ENCODE measurements around the gene KCNQ2.
"Not testable (repeated sequence)": the region's sequence is repeated elsewhere in the genome, so short reads cannot be mapped to it uniquely, and the experiment has no call there.

KCNQ2 gene

GRCh38 chr20:63518351-63518861 lies 46.0 kb upstream of the KCNQ2 start:
- H3K79me2 ChIP-seq (ENCODE audit: insufficient read depth, low read length), result no peaks in the 10 kb centered on the region
- H3K27me3 ChIP-seq (ENCODE audit: low read length), result no peaks in the 10 kb centered on the region
- no peak overlapping the region for H3K4me3 ChIP-seq (ENCODE audit: insufficient read depth, low read length, poor library complexity, severe bottlenecking)
- no peaks in the 10 kb centered on the region for H3K9me2 ChIP-seq (replicated peaks; ENCODE audit: insufficient read depth, low read length)
- H3K36me3 ChIP-seq (ENCODE audit: low read length), result peaks cover 3% of the 10 kb centered on the region; the same call in 1 of the 2 replicates
- no peaks in the 10 kb centered on the region for H3F3A ChIP-seq (ENCODE audit: insufficient read depth)
- H3K27ac ChIP-seq (ENCODE audit: low read depth, low read length), result no peak overlapping the region
- H4K20me1 ChIP-seq (ENCODE audit: low read depth, low read length), result no peaks in the 10 kb centered on the region
- no peak overlapping the region for H3K4me2 ChIP-seq (ENCODE audit: low read depth, low read length, poor library complexity, severe bottlenecking)
- H3K9me3 ChIP-seq (ENCODE audit: insufficient read depth, low read length), result no peaks in the 10 kb centered on the region
- no peak overlapping the region for H3K9ac ChIP-seq (ENCODE audit: low read length)
- TF ChIP-seq CTCF (IDR thresholded peaks at IDR 0.05; ENCODE audit: insufficient read depth, low read length, poor library complexity, severe bottlenecking) (no peak), EZH2phosphoT487 (conservative IDR thresholded peaks at IDR 0.05; ENCODE audit: low read length) (no peak)
- H2AFZ ChIP-seq (ENCODE audit: low read depth, low read length, severe bottlenecking), result no peak overlapping the region

- no peak overlapping the region for H3K27ac ChIP-seq (ENCODE audit: low read depth, low read length)
- H3K9me3 ChIP-seq (ENCODE audit: insufficient read depth, low read length), result no peaks in the 10 kb centered on the region
- no peaks in the 10 kb centered on the region for H3K9me2 ChIP-seq (replicated peaks; ENCODE audit: insufficient read depth, low read length)
- no peak overlapping the region for H3K9ac ChIP-seq (ENCODE audit: low read length)
- no peaks in the 10 kb centered on the region for H4K20me1 ChIP-seq (ENCODE audit: low read depth, low read length)
- TF ChIP-seq CTCF (IDR thresholded peaks at IDR 0.05; ENCODE audit: insufficient read depth, low read length, poor library complexity, severe bottlenecking) (no peak), EZH2phosphoT487 (conservative IDR thresholded peaks at IDR 0.05; ENCODE audit: low read length) (no peak)
- H3K79me2 ChIP-seq (ENCODE audit: insufficient read depth, low read length), result no peaks in the 10 kb centered on the region
- no peak overlapping the region for H3K4me2 ChIP-seq (ENCODE audit: low read depth, low read length, poor library complexity, severe bottlenecking)
- no peaks in the 10 kb centered on the region for H3K27me3 ChIP-seq (ENCODE audit: low read length)
- H3F3A ChIP-seq (ENCODE audit: insufficient read depth), result no peaks in the 10 kb centered on the region
- no peak overlapping the region for H2AFZ ChIP-seq (ENCODE audit: low read depth, low read length, severe bottlenecking)
- H3K36me3 ChIP-seq (ENCODE audit: low read length), result peaks cover 3% of the 10 kb centered on the region; the same call in 1 of the 2 replicates
- H3K4me3 ChIP-seq (ENCODE audit: insufficient read depth, low read length, poor library complexity, severe bottlenecking), result no peak overlapping the region
Observed at GRCh38 chr20:63517376-63518309, 45.2 kb upstream of the KCNQ2 start.

GRCh38 chr20:63514520-63514919 lies 42.1 kb upstream of the KCNQ2 start:
- H3F3A ChIP-seq (ENCODE audit: insufficient read depth); H3K4me2 ChIP-seq (ENCODE audit: low read depth, low read length, poor library complexity, severe bottlenecking); H3K9me3 ChIP-seq (ENCODE audit: insufficient read depth, low read length); H3K36me3 ChIP-seq (ENCODE audit: low read length); H3K79me2 ChIP-seq (ENCODE audit: insufficient read depth, low read length); H3K4me3 ChIP-seq (ENCODE audit: insufficient read depth, low read length, poor library complexity, severe bottlenecking); H3K9me2 ChIP-seq (replicated peaks; ENCODE audit: insufficient read depth, low read length); H3K27ac ChIP-seq (ENCODE audit: low read depth, low read length); H2AFZ ChIP-seq (ENCODE audit: low read depth, low read length, severe bottlenecking); H3K27me3 ChIP-seq (ENCODE audit: low read length); H4K20me1 ChIP-seq (ENCODE audit: low read depth, low read length); H3K9ac ChIP-seq (ENCODE audit: low read length): not testable (repeated sequence)

- no peak overlapping the region for H3K27ac ChIP-seq (ENCODE audit: low read depth, low read length)
- no peak overlapping the region for H3K9ac ChIP-seq (ENCODE audit: low read length)
- H3F3A ChIP-seq (ENCODE audit: insufficient read depth), result no peaks in the 10 kb centered on the region
- no peaks in the 10 kb centered on the region for H3K36me3 ChIP-seq (ENCODE audit: low read length)
- no peak for TF ChIP-seq EZH2phosphoT487 (conservative IDR thresholded peaks at IDR 0.05; ENCODE audit: low read length)
- no peak for TF ChIP-seq CTCF (IDR thresholded peaks at IDR 0.05; ENCODE audit: insufficient read depth, low read length, poor library complexity, severe bottlenecking)
- no peaks in the 10 kb centered on the region for H3K9me2 ChIP-seq (replicated peaks; ENCODE audit: insufficient read depth, low read length)
- H3K4me3 ChIP-seq (ENCODE audit: insufficient read depth, low read length, poor library complexity, severe bottlenecking), result no peak overlapping the region
- no peaks in the 10 kb centered on the region for H3K9me3 ChIP-seq (ENCODE audit: insufficient read depth, low read length)
- H4K20me1 ChIP-seq (ENCODE audit: low read depth, low read length), result no peaks in the 10 kb centered on the region
- H3K4me2 ChIP-seq (ENCODE audit: low read depth, low read length, poor library complexity, severe bottlenecking), result no peak overlapping the region
- H3K79me2 ChIP-seq (ENCODE audit: insufficient read depth, low read length), result no peaks in the 10 kb centered on the region
- H2AFZ ChIP-seq (ENCODE audit: low read depth, low read length, severe bottlenecking), result no peak overlapping the region
- no peaks in the 10 kb centered on the region for H3K27me3 ChIP-seq (ENCODE audit: low read length)
Observed at GRCh38 chr20:63513207-63513606, 40.8 kb upstream of the KCNQ2 start.

All from SU-DHL-6 (cell line).